K562 (cell line): ENCODE results near the gene PCBP4. TPM values are rescaled to one million over a fixed set of nuclear protein-coding genes. Genes with fewer than 3 reads are reported as not detected.

ENCODE experiments used
- BCLAF1 ChIP-seq, 2 experiments: fragments of 450-650 bp in 1 of 2; IDR thresholded peaks; 2 replicates each; pipeline ENCODE4 v1.6.1; 2011 to 2017; ENCODE audit warnings: low read depth in 2 of 2, antibody characterized with exemption in 1 of 2, borderline replicate concordance in 1 of 2, low read length in 1 of 2, mild to moderate bottlenecking in 1 of 2, mixed read lengths in 1 of 2; ENCODE audit not compliant: control insufficient read depth in 1 of 2
- HOMEZ ChIP-seq: fragments of 250-450 bp; sonication (Bioruptor Pico); IDR thresholded peaks from 2 replicates; pipeline ENCODE4 v1.4.0; 2020; ENCODE audit warnings: mild to moderate bottlenecking, moderate library complexity
- KDM1A ChIP-seq, 2 experiments: fragments of 450-650 bp; IDR thresholded peaks; 2 replicates each; pipeline ENCODE4 v1.6.1; 2016; ENCODE audit warnings: mild to moderate bottlenecking in 2 of 2
- MIER1 ChIP-seq: fragments of 450-650 bp; IDR thresholded peaks from 2 replicates; pipeline ENCODE4 v1.6.1; 2016; ENCODE audit warnings: antibody characterized with exemption, mild to moderate bottlenecking, low read depth
- USF2 ChIP-seq: sonication (generic); formaldehyde crosslinking; IDR thresholded peaks from 2 replicates; pipeline ENCODE4 v1.5.0; 2020; ENCODE audit warnings: missing genetic modification reagents
- polyA plus RNA-seq, 8 experiments: library from polyadenylated mRNA; depleted of rRNA in 4 of 8; stranded (reverse) in 5 of 8; unstranded in 3 of 8; fragments of >200 nt; fragmentation: Nextera tagmentation in 2 of 8; fragmentation: Illumina TruSeq in 1 of 8; extraction: Ambion mirVana in 2 of 8; extraction: Trizol in 1 of 8; gene quantifications; 2 replicates each; pipeline versions ENCODE4 v1.2.1 to v1.2.3, GENCODE V29; 2011 to 2014; ENCODE audit warnings: inconsistent platforms in 1 of 8, missing spikeins in 1 of 8
- total RNA-seq, 7 experiments: library from RNA; depleted of rRNA in 6 of 7; stranded (reverse); fragments of >200 nt in 6 of 7; fragmentation: Illumina TruSeq in 2 of 7; extraction: Trizol in 2 of 7; gene quantifications; 2 replicates each; pipeline versions ENCODE4 v1.2.1 to v1.2.3, GENCODE V29; 2011 to 2021; ENCODE audit warnings: low replicate concordance in 1 of 7

The PCBP4 gene
- total and polyA plus RNA-seq, 9 of the 15 experiments (the other 6 are each of a cell fraction or from before 2014, with no cell fraction given), result 0.06 to 5.8 (median 2.6) TPM

GRCh38 chr3:51992017-51992682 is 24.9 kb upstream of the PCBP4 start (continued):
- TF ChIP-seq BCLAF1 (IDR thresholded peaks at IDR 0.05; ENCODE audit: borderline replicate concordance in 1 of 2, control insufficient read depth in 1 of 2, low read depth in 2 of 2, low read length in 1 of 2), result 0 out of 4 replicates have a peak, but pooled peaks of 1 of the 2 experiments have one; percentile 29
- TF ChIP-seq USF2 (CRISPR knock-in tag), result no peak
- TF ChIP-seq KDM1A (IDR thresholded peaks at IDR 0.05), result no peak
- TF ChIP-seq MIER1, result no peak
- TF ChIP-seq HOMEZ (CRISPR knock-in tag), result no peak
